Upper lobe of right lung (tissue), 1 donor: Measurements from ENCODE around the gene CSPG4. TPM values are rescaled to one million over a fixed set of nuclear protein-coding genes. Genes with fewer than 3 reads are reported as not detected.
A peak's percentile ranks its signal among the peaks of the same experiment; 100 is the strongest.

Source experiments
- ATAC-seq: fragments of 200-7000 bp; cut with Tn5 transposase; one replicate; pipeline ENCODE4 v1.9.1; 2020; ENCODE audit warnings: mild to moderate bottlenecking, moderate library complexity
- DNase-seq: peaks from one replicate; pipeline ENCODE4 v3.0.0-alpha.2; 2020
- H3K27ac ChIP-seq: fragments of 200-600 bp; one replicate; pipeline ENCODE4 v1.8.0; 2022
- H3K27me3 ChIP-seq: fragments of 200-600 bp; one replicate; pipeline ENCODE4 v1.8.0; 2022; ENCODE audit warnings: mild to moderate bottlenecking
- H3K36me3 ChIP-seq: fragments of 200-600 bp; one replicate; pipeline ENCODE4 v1.8.0; 2022
- H3K4me1 ChIP-seq: fragments of 200-600 bp; one replicate; pipeline ENCODE4 v1.8.0; 2022
- H3K4me3 ChIP-seq: fragments of 200-600 bp; one replicate; pipeline ENCODE4 v1.8.0; 2022; ENCODE audit warnings: mild to moderate bottlenecking
- H3K9me3 ChIP-seq: fragments of 200-600 bp; one replicate; pipeline ENCODE4 v1.8.0; 2022
- intact Hi-C: fragments of 100-400 bp; cut with DNase I; formaldehyde crosslinking; loops from one replicate; pipeline ENCODE4 v1.11.0; 2022
- total RNA-seq: library from RNA; stranded (reverse); fragmentation: NEBNext Ultra II Directional; extraction: Animal tissue kit (Norgen Biotek cat#: 25700); gene quantifications from one replicate; pipeline ENCODE4 v1.2.1, GENCODE V29; 2021
- TF ChIP-seq, protein P1 (sequence below): fragments of 200-600 bp; IDR thresholded peaks from one replicate; pipeline ENCODE4 v1.8.0; 2022; ENCODE audit warnings: antibody characterized with exemption
- donor health status: DM: no; HTN: yes; CAD: no; lungs with severe emphysema.

The CSPG4 gene
- total RNA-seq, 1 donor from 2014 or later, result 12.6 TPM

DNA sequence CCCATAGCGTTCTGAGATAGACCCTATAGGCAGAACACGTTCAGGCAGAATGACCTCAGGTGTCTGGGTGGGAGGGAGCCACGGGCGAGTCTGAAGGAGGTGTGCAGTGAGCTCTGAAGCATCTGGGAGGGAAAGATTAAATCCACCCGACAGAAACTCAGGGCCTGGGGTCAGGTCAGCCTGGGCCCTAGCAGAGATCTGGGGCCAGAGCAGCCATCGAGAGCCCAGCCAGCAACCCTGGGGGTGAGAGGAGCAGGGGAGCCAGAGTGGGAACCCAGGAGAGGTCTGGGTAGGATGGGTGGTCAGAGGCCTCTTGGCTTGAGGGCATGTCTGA lies 42.8 kb downstream of the CSPG4 start:
- Histone ChIP-seq H3K4me3 (no peak overlapping the region), H3K4me1 (peaks cover 44% of the 10 kb centered on the region), H3K9me3 (no peaks in the 10 kb centered on the region), H3K36me3 (no peaks in the 10 kb centered on the region), H3K27me3 (no peaks in the 10 kb centered on the region), H3K27ac (no peak overlapping the region)
- ATAC-seq, result no peak
- DNase-seq, result no peak
- intact Hi-C loops, result no loop called here
- TF ChIP-seq, protein P1, sequence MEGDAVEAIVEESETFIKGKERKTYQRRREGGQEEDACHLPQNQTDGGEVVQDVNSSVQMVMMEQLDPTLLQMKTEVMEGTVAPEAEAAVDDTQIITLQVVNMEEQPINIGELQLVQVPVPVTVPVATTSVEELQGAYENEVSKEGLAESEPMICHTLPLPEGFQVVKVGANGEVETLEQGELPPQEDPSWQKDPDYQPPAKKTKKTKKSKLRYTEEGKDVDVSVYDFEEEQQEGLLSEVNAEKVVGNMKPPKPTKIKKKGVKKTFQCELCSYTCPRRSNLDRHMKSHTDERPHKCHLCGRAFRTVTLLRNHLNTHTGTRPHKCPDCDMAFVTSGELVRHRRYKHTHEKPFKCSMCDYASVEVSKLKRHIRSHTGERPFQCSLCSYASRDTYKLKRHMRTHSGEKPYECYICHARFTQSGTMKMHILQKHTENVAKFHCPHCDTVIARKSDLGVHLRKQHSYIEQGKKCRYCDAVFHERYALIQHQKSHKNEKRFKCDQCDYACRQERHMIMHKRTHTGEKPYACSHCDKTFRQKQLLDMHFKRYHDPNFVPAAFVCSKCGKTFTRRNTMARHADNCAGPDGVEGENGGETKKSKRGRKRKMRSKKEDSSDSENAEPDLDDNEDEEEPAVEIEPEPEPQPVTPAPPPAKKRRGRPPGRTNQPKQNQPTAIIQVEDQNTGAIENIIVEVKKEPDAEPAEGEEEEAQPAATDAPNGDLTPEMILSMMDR, result no peak

DNA sequence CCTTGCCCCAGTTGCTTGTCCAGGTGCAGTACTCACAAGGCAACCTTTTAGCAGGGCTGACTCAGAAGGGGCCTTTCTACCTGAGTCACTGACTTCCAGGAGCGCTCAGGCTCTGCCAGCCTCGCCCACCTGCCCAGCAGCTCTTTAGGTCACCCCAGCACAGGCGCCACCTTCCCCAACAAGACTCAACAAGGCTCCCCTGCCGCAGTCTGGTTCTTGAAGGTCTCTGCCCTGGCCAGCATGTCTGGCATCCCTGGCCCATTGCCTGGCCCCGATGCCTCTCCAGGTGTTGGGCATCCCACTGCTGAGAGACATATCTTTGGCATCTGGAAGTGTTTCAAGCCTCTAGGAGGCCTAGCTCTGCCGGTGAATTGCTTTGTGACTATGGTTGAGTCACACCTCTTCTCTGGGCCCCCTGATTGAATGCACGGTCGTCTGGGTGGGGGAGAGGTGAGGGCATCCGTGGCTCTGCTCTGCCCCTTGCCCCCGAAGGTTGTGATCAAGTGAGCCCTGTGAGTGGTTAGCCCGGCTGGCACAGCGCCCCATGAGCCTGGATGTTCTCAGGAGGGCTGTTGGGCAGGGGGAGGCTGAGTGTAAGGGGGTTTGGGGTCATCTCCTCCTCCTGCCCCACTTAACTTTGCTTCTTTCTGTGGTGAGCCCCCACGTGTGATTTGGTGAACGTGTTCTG lies 43.3 kb downstream of the CSPG4 start:
- Histone ChIP-seq H3K9me3 (no peaks in the 10 kb centered on the region), H3K27me3 (no peaks in the 10 kb centered on the region), H3K4me3 (no peak overlapping the region), H3K27ac (no peak overlapping the region), H3K4me1 (peaks cover 42% of the 10 kb centered on the region), H3K36me3 (no peaks in the 10 kb centered on the region)
- DNase-seq (no peak), ATAC-seq (no peak)
- intact Hi-C loops, result no loop called here
- TF ChIP-seq, protein P1, result no peak

DNA sequence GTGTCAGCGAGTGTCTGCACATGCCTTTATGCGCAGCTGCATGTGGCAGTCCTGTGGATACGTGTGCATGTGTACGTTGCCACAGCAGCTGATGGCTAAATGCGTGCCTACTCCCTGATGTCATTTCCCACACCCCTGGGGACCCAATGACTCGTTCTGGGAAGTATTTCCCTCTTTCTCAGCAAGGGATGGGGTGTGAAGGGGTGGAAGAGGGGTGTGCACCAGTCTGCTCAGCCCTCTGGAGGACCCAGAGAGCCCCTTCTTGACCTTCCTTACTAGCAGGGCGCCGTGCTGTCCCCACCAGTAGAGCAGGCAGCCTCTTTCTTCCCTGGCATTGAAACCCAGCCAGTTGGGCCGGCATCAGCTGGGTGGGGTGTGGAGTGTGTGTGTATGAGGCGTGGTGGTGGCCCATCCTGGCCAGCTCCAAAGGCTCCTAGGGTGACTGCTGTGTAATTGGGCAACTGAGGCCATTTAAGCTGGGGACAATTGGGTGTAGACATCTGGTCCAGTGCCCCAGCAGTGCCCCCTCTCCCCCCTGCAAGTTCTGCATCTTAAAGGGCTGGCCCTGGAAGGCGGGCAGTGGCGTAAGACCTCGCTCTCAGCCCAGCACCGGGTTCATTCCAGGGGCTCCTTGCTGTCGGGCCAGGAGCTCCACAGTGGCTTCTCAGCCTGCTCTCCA lies 45.7 kb downstream of the CSPG4 start:
- Histone ChIP-seq H3K9me3 (no peaks in the 10 kb centered on the region), H3K4me3 (no peak overlapping the region), H3K36me3 (no peaks in the 10 kb centered on the region), H3K27me3 (no peaks in the 10 kb centered on the region), H3K4me1 (peaks cover 30% of the 10 kb centered on the region), H3K27ac (peak overlapping the region; percentile 81)
- TF ChIP-seq, protein P1, result no peak
- peak; percentile 83 for ATAC-seq
- intact Hi-C loops, result no loop called here
- DNase-seq, result peak; percentile 81

DNA sequence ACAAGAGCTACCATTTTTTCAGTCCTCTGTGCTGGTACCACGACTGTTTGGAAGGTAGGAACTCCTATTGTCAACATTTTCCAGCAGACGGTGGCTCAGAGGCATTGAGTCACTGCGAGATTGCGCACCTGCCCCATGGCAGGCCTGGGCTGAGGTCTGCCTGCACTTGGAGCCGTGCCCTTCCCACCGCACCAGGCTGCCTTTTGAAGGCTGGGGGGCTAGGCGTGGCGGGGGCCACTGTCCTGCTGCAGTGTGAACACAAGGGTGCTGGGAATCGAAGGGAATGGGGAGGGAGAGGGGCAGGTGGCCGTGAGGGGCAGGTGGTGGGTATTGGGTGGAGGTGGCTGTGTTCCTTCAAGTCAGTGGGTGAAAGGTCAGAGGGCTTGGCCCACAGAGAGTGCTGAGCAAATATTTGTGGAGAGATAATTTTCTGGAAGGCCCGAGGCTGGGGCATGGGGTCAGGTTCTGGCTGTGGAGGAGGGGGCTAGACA lies 48.7 kb downstream of the CSPG4 start:
- intact Hi-C loops, result no loop called here
- DNase-seq (no peak), ATAC-seq (no peak)
- Histone ChIP-seq H3K4me1 (peaks cover 54% of the 10 kb centered on the region), H3K9me3 (no peaks in the 10 kb centered on the region), H3K27ac (peak overlapping the region; percentile 24), H3K36me3 (peaks cover 5% of the 10 kb centered on the region), H3K4me3 (no peak overlapping the region), H3K27me3 (no peaks in the 10 kb centered on the region)
- TF ChIP-seq, protein P1, result no peak

DNA sequence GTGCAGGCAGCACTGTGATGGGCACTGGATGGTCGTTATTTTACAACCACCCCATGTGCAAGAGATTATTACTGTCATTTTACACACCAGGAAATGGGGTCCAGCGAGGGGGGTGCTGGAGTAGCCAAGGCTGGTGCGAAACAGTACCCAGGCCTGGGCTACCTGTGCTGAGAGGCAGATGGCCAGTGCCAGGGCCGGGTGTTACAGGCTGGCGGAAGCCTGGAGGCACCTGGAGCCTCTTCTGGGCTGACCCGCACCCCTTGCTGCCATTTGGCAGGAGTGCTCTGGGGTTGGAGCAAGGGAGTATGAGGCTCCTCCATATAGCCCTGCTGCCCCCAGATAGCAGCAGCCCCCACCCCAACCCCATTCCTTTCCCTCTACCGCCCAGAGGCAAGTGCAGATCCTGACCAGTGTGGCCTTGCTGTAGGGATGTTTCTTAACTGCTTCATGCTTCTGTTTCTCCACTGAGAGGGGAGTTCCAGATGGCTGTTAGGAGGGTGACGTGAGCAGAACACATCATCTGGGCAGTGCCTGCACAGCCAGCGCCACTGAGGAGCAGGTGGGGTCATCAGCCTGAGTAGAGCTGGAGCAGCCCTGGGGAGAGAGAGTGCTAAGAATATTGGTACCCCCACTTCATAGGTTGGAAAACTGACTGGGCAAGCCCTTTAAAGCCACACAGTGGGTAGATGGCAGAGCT lies 49.7 kb downstream of the CSPG4 start:
- DNase-seq (no peak), ATAC-seq (no peak)
- H3K27me3 ChIP-seq, result no peaks in the 10 kb centered on the region
- intact Hi-C loops, result no loop called here
- H3K9me3 ChIP-seq, result no peaks in the 10 kb centered on the region
- H3K27ac ChIP-seq, result peak overlapping the region; percentile 89
- H3K4me1 ChIP-seq, result peaks cover 54% of the 10 kb centered on the region
- TF ChIP-seq, protein P1, result no peak
- H3K36me3 ChIP-seq, result peaks cover 15% of the 10 kb centered on the region
- H3K4me3 ChIP-seq, result no peak overlapping the region
